Liver (tissue), 3 donors: ENCODE measurements around the gene CFAP74.

Source experiments
- CTCF ChIP-seq: fragments of 150-350 bp; IDR thresholded peaks from 2 replicates; pipeline ENCODE4 v1.5.1; 2017; ENCODE audit warnings: improper control_type of control experiment, low read depth, low read length; ENCODE audit not compliant: missing input control
- GABPA ChIP-seq, 2 donors: IDR thresholded peaks in 1 of 2; conservative IDR thresholded peaks in 1 of 2; 2 replicates each; pipeline ENCODE4 v1.6.1; 2016; ENCODE audit warnings: antibody characterized with exemption in 2 of 2, mild to moderate bottlenecking in 1 of 2, moderate library complexity in 1 of 2
- TAF1 ChIP-seq: conservative IDR thresholded peaks from 2 replicates; pipeline ENCODE4 v1.6.1; 2016; ENCODE audit warnings: antibody characterized with exemption, mild to moderate bottlenecking
- donor health status: healthy.
- donor health status: healthy.

GRCh38 chr1:2009101-2010053 lies 5.8 kb upstream of the CFAP74 start:
- TF ChIP-seq TAF1 (no peak), CTCF (no peak), GABPA (IDR thresholded peaks at IDR 0.05 in 1 of 2, conservative IDR thresholded peaks at IDR 0.05 in 1 of 2) (no peak)
